Measurements from ENCODE around the gene DNAH11.
"Not testable (repeated sequence)": the region's sequence is repeated elsewhere in the genome, so short reads cannot be mapped to it uniquely, and the experiment has no call there.

The DNAH11 gene

DNA sequence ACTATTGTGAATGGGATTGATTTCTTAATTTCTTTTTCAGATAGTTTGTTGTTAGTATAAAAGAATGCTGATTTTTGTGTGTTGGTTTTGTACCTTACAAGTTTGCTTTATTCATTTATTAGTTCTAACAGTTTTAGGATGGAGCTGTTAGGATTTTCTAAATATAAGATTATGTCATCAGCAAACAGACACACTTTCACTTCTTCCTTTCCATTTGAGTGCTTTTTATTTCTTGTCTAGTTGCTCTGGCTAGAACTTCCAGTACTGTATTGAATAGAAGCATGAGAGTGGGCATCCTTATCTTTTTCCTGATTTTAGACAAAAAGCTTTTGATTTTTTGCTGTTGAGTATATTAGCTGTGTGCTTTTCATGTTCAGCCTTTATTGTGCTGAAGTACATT, 81.5 kb downstream of the DNAH11 start:
- DNase-seq: no peak

DNA sequence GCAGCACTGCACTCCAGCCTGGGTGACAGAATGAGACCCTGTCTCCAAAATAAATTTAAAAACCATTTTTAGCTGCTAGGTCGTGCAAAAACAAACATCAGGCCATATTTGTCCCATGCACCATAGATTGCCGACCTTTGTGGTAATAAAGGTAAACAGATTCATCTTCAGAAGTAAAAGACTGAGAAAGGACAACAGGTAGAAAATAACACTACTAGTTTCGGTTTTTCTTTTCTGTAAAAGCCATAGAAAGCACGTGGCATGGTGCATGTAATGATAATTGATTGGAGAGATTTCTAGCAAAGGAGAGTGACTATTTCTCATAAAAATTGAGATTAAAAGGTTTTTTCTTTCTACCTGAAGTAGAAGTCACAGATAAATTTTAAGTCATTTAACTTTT, 93.9 kb downstream of the DNAH11 start:
- DNase-seq: no peak

- DNase-seq: no peak
Observed at GRCh38 chr7:21639206-21639868, 96.5 kb downstream of the DNAH11 start.

DNA sequence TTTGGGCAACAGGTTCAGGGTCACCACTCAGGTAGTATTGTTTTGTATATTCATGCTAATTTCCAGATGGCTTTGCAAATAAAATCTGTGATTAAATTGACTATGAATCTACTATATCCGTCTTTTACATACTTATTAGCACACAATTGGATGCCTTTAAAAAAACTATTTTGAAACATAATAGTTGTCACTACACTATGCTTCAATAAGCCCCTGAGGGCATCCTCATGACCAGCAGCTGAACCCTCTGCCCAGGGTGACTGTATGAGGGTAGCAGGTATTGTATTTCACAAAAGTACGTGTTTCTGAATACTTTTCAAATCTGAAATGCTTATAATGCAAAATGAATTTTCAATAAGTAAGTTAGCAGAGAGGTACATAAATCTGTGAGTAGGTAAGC, 97.3 kb downstream of the DNAH11 start:
- no peak for DNase-seq

GRCh38 chr7:21641546-21641945, 98.7 kb downstream of the DNAH11 start:
- no peak for DNase-seq

DNA sequence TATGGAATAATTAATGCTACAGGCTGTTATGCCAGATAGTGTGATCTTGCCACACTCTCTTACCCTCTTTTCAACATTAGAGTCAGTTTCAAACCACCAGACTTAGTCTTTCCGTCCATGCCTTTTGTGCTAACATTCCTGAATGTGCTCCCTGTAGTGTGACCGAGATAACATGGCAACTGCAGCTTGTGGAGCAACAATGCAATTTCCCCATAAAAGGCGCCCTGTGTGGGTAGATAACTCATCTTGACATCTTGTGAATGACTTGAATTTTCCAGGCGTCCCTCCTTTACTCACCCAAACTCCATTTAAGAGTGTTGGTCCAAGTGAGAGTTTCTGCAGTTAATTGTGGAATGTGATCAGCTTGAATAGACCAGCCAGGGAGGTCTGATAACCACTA, 99.6 kb downstream of the DNAH11 start:
- no peak for DNase-seq

DNA sequence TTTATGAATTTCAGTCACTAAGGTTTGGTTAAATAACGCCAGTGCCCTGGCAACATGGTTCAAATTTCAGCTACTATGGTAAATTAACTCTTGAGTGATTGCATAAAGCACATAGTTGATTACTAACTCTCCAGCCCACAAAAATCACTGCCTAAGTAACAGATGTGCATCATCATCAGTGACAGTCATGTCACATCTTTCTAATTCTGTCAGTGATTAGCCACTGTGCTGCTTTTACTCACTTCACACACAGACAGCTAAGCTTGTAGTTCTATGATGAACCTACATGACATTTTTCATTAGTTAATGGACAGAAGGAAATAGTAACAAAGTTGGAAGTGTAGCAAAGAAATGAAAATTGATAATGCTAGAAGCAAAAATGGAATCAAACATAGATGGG, 108.9 kb downstream of the DNAH11 start:
- no peak for DNase-seq

DNA sequence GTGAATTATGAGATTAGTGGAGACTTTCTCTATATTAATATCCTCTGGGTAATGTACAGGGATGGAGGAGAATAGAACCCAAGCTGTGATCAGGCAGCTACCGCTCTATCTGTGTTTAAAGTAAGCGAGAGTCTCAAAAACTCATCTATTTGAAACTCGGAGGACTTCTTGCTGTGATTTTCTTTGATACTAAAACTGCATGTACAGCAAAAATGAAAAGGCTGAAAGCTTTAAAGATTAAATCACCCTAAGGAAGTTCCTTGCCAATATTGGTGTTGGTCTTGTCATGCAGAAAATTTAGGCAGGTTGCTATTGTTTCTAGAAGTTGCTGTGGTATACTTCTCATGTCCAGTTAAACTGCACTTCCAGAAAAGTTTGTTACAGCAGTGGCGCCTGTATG, 110.8 kb downstream of the DNAH11 start:
- no peak for DNase-seq

- DNase-seq: no peak
Observed at GRCh38 chr7:21656081-21656480, 113.2 kb downstream of the DNAH11 start.

GRCh38 chr7:21656796-21657195, 114.0 kb downstream of the DNAH11 start:
- DNase-seq: no peak

DNA sequence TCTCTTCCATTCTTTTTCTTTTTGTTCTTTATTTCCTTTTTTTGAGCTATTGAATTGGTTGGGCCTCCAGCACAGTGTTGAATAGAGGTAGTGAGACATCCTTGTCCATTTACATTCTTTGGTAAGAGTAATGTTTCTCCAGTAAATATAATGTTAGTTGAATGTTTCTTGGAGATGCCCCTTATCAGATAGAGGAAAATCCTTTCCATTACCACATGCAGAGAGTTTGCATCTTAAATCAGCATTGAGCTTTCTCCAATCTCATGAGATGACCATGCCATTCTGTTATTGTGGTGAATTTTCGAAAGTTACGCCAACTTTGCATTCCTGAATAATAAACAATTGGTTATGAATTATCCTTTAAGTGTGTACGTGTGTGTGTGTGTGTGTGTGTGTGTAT, 127.7 kb downstream of the DNAH11 start:
- DNase-seq: no peak

DNA sequence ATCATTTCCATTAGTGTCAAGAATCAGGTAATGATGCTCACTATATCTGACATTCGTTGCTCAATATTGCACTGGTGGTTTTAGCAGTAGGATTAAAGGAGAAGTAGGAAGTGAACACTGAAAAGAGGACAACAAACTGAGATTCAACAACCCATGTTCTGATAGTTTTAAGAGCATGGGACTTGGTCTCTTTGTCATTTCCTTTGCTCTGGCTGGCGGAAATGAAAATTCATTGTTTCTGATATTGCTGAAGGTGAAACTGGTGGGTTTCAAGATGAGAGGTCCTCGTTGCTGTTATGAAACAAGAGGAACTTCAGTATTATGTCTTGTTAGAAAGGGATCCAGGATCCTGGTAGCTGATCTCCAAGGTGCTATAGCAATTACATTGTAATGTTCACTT, 129.0 kb downstream of the DNAH11 start:
- DNase-seq: no peak

DNA sequence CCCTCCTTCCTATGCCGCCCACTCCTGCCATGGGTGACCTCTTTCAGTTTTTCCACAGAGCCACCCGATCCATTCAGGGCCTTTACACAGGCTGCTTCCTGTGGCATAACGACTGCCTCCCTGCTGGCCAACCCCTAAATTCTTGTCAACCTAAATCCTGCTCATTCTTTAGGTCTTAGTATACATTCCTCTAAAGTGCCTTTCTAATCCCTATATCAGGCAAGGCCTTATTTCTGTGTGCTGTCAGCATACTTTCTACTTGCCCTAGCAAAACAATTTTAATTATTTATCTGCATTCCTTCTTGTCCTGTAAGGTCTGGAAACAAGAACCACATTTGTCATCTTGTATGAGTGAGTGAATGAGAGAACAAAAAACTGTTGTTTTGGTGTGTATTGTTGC, 132.4 kb downstream of the DNAH11 start:
- DNase-seq: no peak

- DNase-seq: no peak
Observed at GRCh38 chr7:21690705-21691104, 147.9 kb downstream of the DNAH11 start.

- DNase-seq: not testable (repeated sequence)
Observed at GRCh38 chr7:21691146-21691545, 148.3 kb downstream of the DNAH11 start.

DNA sequence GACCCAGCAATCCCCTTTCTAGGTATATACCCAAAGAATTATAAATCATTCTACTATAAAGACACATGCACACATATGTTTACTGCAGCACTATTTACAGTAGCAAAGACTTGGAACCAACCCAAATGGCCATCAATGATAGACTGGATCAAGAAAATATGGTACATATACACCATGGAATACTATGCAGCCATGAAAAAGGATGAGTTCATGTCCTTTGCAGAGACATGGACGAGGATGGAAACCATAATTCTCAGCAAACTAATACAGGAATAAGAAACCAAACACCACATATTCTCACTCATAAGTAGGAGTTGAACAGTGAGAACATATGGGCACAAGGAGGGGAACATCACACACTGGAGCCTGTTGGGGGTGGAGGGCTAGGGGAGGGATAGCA, 157.7 kb downstream of the DNAH11 start:
- not testable (repeated sequence) for DNase-seq

GRCh38 chr7:21702303-21702702, 159.5 kb downstream of the DNAH11 start:
- no peak for DNase-seq

DNA sequence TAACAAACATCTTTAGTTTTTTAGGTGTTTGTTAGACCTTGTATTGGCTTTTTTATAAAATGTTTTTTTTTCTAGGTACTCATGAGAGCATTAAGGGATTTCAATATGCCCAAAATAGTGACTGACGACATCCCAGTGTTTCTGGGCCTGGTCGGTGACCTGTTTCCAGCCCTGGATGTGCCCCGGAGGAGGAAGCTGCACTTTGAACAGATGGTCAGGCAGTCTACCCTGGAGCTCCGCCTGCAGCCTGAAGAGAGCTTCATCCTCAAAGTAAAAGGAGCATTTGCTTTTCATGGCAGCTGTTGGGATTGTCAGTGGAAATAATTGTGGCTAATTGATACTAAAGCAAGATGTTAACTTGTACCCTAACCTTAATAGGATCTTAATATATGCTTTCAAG, 161.5 kb downstream of the DNAH11 start:
- no peak for DNase-seq

DNA sequence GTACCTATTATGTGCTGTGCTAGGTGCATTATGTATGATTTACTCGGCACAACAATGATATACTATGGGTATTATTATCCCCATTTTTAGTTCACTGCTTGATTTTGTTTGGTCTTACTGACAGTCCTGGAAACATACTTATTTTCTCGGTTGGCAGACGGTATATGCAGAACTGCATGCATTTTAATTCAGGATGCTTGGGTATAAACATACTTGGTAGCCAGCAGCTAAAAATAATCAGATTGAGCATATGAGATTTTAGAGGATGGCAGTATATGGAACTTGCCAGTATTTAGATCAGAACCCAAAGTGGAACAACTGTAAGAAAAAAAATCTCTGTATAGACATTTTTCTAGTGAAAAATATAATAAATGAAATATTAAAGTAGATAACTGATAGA, 163.3 kb downstream of the DNAH11 start:
- DNase-seq: no peak

GRCh38 chr7:21707566-21707965, 164.7 kb downstream of the DNAH11 start:
- no peak for DNase-seq

DNA sequence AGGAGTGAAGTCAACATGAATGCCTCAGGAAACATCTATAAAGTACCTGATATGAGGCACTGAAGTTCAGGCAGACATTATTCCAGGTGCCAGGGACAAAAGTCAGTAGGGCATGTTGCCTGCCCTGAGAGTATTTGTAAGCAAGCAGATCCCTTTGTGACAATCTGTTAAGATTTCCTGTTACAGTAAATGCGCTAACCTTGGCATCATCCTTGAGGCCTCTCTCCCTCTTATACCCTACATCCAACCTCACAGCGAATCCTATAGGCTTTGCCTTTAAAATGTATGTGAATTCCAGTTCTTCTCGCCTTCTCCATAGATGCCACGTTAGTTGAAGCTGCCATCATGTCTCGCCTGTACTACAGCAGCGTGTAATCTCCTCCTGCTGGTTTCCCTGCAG, 165.3 kb downstream of the DNAH11 start:
- no peak for DNase-seq

GRCh38 chr7:21717323-21717722, 174.5 kb downstream of the DNAH11 start:
- DNase-seq: no peak

DNA sequence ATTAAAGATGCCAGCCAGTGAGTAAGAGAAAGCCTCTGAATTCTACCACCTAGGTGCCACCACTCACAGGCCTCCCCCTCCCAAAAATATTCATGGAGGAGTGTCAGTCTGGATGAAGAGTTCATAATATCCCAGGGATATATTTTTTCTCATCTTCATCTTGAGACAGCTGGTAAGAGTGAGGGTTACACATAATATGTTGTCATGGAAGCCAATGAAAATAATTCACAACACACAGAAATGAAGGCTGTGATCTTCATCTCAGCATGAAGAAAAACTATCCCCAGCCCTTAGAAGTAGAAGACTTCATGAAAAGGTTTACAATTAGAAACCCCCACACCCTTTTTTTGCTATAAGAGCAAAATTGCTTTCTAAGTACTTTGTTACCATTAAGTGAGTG, 175.6 kb downstream of the DNAH11 start:
- no peak for DNase-seq

DNA sequence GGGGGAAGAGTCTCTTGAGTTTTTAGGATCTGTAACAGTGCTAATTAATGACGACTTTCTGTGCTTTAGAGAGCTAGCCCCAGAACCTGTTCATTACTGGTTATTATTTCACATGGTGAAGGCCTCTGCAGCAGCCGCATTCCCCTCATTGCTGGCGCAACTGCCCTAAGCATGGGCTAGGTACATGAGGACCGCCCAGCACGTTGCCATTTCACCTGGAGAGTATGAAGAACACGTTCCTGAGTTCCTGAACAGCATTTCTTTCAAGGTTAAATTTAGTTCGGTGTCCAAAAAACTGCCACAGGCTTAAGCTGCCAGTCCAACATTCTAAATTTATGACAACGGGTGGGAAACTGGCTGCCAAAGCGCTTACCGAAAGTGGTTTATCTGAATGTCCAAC, 177.0 kb downstream of the DNAH11 start:
- DNase-seq: no peak

- DNase-seq: no peak
Observed at GRCh38 chr7:21722371-21722770, 179.5 kb downstream of the DNAH11 start.

- no peak for DNase-seq
Observed at GRCh38 chr7:21724562-21724961, 181.7 kb downstream of the DNAH11 start.
